HEK293 (cell line): Measurements from ENCODE around the gene SCPEP1.

Experiments
- IKZF3 ChIP-seq: fragments of 450-650 bp; IDR thresholded peaks from 2 replicates; pipeline ENCODE4 v1.5.0; 2018; ENCODE audit warnings: missing biosample characterization, mild to moderate bottlenecking, missing genetic modification characterization, moderate library complexity
- SETDB1 ChIP-seq: IDR thresholded peaks from one replicate; pipeline ENCODE4 v1.6.1; 2017; ENCODE audit warnings: mild to moderate bottlenecking, low read length, moderate library complexity, mixed read lengths; ENCODE audit not compliant: insufficient read length
- YY1 ChIP-seq: fragments of 450-650 bp; formaldehyde crosslinking; IDR thresholded peaks from 2 replicates; pipeline ENCODE4 v1.5.1; 2018; ENCODE audit warnings: missing biosample characterization, missing genetic modification characterization
- ZBTB1 ChIP-seq: fragments of 450-650 bp; formaldehyde crosslinking; IDR thresholded peaks from 2 replicates; pipeline ENCODE4 v1.5.1; 2016; ENCODE audit warnings: missing biosample characterization, missing genetic modification characterization
- ZBTB21 ChIP-seq: fragments of 450-650 bp; formaldehyde crosslinking; IDR thresholded peaks from 2 replicates; pipeline ENCODE4 v1.5.1; 2017; ENCODE audit warnings: missing biosample characterization, missing genetic modification characterization
- ZBTB7A ChIP-seq: fragments of 450-650 bp; formaldehyde crosslinking; IDR thresholded peaks from 2 replicates; pipeline ENCODE4 v1.5.1; 2016; ENCODE audit warnings: low read depth, missing biosample characterization, missing genetic modification characterization
- ZNF133 ChIP-seq: fragments of 450-650 bp; formaldehyde crosslinking; IDR thresholded peaks from 2 replicates; pipeline ENCODE4 v1.5.1; 2016; ENCODE audit warnings: missing biosample characterization, missing genetic modification characterization
- ZNF174 ChIP-seq: fragments of 450-650 bp; formaldehyde crosslinking; IDR thresholded peaks from 2 replicates; pipeline ENCODE4 v1.5.0; 2017; ENCODE audit warnings: missing biosample characterization, mild to moderate bottlenecking, missing genetic modification characterization
- ZNF302 ChIP-seq: fragments of 450-650 bp; formaldehyde crosslinking; IDR thresholded peaks from 2 replicates; pipeline ENCODE4 v1.5.1; 2016; ENCODE audit warnings: missing biosample characterization, missing genetic modification characterization, low read depth
- ZNF513 ChIP-seq: fragments of 450-650 bp; IDR thresholded peaks from 2 replicates; pipeline ENCODE4 v1.5.1; 2018; ENCODE audit warnings: missing biosample characterization, missing genetic modification characterization
- ZNF561 ChIP-seq: fragments of 450-650 bp; IDR thresholded peaks from 2 replicates; pipeline ENCODE4 v1.5.1; 2018; ENCODE audit warnings: missing biosample characterization, missing genetic modification characterization, borderline replicate concordance
- ZNF707 ChIP-seq: fragments of 450-650 bp; formaldehyde crosslinking; IDR thresholded peaks from 2 replicates; pipeline ENCODE4 v1.5.1; 2016; ENCODE audit warnings: missing biosample characterization, missing genetic modification characterization
- ZSCAN30 ChIP-seq: fragments of 450-650 bp; IDR thresholded peaks from 2 replicates; pipeline ENCODE4 v1.5.1; 2018; ENCODE audit warnings: missing biosample characterization, mild to moderate bottlenecking, missing genetic modification characterization, moderate library complexity
- TF ChIP-seq, protein P1 (sequence below): fragments of 450-650 bp; formaldehyde crosslinking; IDR thresholded peaks from 2 replicates; pipeline ENCODE4 v1.5.1; 2016; ENCODE audit warnings: missing biosample characterization, missing genetic modification characterization

GRCh38 chr17:56936697-56937322, 41.1 kb upstream of the SCPEP1 start:
- TF ChIP-seq ZNF133 (tag by site-specific recombination) (no peak), YY1 (no peak), ZNF561 (no peak), ZBTB1 (no peak), ZBTB7A (no peak), ZSCAN30 (tag by site-specific recombination) (no peak), ZBTB21 (tag by site-specific recombination) (no peak), ZNF302 (no peak), SETDB1 (no peak), IKZF3 (tag by site-specific recombination) (no peak), ZNF707 (tag by site-specific recombination) (no peak), ZNF174 (tag by site-specific recombination) (no peak), ZNF513 (tag by site-specific recombination) (no peak)
- TF ChIP-seq, protein P1, sequence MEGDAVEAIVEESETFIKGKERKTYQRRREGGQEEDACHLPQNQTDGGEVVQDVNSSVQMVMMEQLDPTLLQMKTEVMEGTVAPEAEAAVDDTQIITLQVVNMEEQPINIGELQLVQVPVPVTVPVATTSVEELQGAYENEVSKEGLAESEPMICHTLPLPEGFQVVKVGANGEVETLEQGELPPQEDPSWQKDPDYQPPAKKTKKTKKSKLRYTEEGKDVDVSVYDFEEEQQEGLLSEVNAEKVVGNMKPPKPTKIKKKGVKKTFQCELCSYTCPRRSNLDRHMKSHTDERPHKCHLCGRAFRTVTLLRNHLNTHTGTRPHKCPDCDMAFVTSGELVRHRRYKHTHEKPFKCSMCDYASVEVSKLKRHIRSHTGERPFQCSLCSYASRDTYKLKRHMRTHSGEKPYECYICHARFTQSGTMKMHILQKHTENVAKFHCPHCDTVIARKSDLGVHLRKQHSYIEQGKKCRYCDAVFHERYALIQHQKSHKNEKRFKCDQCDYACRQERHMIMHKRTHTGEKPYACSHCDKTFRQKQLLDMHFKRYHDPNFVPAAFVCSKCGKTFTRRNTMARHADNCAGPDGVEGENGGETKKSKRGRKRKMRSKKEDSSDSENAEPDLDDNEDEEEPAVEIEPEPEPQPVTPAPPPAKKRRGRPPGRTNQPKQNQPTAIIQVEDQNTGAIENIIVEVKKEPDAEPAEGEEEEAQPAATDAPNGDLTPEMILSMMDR (tag by site-specific recombination): no peak
